Posterior cingulate gyrus (tissue), 11 donors: ENCODE data around the gene DNMBP.
A peak's percentile ranks its signal among the peaks of the same experiment; 100 is the strongest.
"Not testable (repeated sequence)": the region's sequence is repeated elsewhere in the genome, so short reads cannot be mapped to it uniquely, and the experiment has no call there.

ENCODE experiments used
- DNase-seq, 10 donors: peaks; one replicate each; pipeline versions ENCODE4 v3.0.0 to v3.0.0-alpha.2; 2020 to 2021; ENCODE audit warnings: mixed read lengths in 3 of 10
- intact Hi-C: fragments of 100-400 bp; cut with DNase I; formaldehyde crosslinking; loops from one replicate; pipeline ENCODE4 v1.15.1; 2023

Gene DNMBP

GRCh38 chr10:100020886-100021253, 11.1 kb upstream of the DNMBP start:
- intact Hi-C loops = no loop called here
- DNase-seq = no peak

GRCh38 chr10:100020142-100020885, 10.6 kb upstream of the DNMBP start:
- DNase-seq = no peak
- intact Hi-C loops = no loop called here

GRCh38 chr10:100019787-100020141, 10.0 kb upstream of the DNMBP start:
- intact Hi-C loops = no loop called here
- DNase-seq = no peak

DNA sequence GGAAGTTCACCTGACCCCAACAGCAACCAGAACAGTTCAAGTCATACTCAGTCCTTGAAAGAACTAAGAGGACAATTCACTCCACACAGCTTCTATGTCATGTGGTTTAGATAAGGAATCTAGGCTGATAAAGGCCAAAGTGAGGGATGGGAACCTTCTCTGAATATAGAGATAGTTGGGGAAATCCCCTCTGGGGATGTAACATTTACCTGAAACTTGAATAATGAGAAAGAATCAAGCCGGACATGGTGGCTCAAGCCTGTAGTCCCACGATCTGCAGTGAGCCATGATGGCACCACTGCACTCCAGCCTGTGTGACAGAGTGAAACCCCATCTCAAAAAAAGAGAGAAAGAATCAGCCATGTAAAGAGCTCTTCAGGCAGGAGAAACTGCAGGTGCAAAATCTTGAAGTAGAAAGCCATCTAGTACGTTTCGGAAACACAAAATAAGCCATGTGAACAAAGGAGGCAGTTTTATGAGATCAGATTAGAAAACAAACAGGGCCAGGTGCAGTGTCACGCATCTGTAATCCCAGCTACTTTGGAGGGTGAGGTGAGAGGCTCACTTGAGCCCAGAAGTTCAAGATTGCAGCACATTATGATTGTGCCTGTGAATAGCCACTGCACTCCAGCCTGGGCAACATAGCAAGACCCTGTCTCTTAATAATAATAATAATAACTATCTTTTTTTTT, 4.5 kb upstream of the DNMBP start:
- DNase-seq = no peak
- intact Hi-C loops = no loop called here

DNA sequence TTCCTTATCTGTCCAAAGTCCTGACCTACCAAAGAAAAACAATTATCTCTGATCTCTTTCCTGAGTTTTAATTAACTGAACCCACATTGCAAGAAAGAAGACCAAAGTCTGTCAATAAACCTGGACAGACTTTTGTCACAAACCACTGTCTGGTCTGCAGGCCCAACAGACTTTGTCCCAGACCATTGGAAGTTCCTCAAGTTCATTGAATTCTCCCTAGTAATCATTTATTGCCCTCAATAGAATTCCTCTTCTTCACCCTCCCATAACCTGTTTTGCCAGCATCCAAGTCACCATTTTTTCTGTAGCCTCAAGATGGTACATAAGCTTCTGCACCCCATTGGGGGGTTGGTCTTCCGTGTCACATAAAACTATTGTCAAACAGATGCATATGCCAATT, 3.9 kb upstream of the DNMBP start:
- intact Hi-C loops = no loop called here
- no peak for DNase-seq

GRCh38 chr10:100011906-100012305, 2.2 kb upstream of the DNMBP start:
- intact Hi-C loops, DNase-seq: not testable (repeated sequence)

- intact Hi-C loops = no loop called here
- DNase-seq = peak; percentile 13 to 91 (median 54)
Observed at GRCh38 chr10:100009283-100009792, 409 bp downstream of the DNMBP start.

GRCh38 chr10:100008708-100009282, 952 bp downstream of the DNMBP start:
- intact Hi-C loops = no loop called here
- DNase-seq = no peak

DNA sequence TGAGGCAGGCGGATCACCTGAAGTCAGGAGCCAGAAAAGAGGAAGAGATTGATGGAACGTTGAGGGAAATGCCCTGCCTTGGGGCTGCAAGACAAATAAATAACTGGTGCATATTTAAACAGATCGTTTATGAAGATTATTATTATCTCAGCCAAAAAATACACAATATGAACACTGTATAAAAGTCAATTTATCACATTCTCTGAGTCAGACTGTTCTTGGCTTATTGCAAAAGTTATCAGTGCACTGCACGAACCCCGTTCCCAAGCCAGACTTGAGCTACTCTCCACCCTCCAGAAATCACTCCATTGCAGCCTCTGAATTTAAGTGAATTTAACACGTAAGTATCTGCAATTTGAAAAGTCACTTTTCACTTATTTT, 1.6 kb downstream of the DNMBP start:
- no peak for DNase-seq
- intact Hi-C loops = no loop called here

GRCh38 chr10:100007231-100008141, 2.3 kb downstream of the DNMBP start:
- intact Hi-C loops = no loop called here
- DNase-seq = no peak

GRCh38 chr10:100006243-100006886, 3.4 kb downstream of the DNMBP start:
- intact Hi-C loops = no loop called here
- no peak for DNase-seq

DNA sequence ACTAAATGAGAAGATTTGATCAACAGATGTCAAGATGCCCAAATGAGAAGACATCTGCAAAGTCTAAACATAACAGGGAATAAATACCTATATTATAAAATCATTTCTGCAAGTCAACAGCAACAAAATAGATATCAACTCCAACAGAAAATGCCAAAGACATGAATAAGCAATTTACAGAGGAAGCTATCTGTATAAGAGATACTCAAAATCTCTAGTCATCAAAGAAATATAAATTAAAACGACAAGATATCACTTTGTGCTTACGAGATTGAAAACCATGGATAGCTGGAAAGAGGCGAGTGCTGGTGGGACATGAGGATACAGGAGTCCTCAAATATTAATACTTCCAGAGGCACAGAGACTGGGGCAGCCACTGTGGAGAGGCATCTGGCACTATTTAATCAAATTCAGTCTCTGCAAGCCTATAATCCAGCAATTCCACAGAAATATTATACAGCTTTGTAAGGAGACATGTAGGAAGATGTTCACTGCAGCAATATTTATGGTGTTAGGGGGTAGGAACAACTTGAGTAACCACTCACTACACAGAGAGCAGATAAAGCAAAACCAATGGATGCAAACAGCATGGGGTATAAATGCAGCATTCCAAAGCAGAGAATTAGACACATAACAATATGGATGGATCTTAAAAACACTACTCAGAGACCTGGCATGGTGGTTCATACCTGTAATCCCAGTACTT, 4.8 kb downstream of the DNMBP start:
- no peak for DNase-seq
- intact Hi-C loops = no loop called here

DNA sequence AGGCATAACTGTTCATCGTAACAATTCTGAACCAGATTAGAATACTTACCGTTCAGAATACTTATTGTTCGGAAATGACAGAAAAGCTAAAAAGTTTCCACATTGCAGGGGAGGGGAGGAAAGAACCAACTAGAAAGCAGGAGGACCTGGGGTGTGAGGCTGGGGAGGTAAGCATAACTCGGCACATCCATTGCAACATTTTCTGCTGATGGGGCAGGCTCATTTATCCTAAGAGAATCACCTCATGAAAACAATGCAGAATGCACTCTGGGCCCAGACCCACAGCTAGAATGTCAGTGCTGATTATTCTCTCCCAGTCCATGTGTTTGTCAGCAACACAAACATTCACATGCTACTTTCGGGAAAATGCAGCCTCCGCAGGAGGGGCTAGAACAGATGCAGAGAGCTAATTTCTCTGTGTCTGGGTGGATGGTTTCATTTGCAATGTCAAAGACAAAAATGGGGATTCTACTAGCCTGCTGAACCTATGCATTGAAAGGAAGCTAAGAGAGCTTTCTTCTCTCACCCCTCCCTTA, 9.6 kb downstream of the DNMBP start:
- no peak for DNase-seq
- intact Hi-C loops = no loop called here

DNA sequence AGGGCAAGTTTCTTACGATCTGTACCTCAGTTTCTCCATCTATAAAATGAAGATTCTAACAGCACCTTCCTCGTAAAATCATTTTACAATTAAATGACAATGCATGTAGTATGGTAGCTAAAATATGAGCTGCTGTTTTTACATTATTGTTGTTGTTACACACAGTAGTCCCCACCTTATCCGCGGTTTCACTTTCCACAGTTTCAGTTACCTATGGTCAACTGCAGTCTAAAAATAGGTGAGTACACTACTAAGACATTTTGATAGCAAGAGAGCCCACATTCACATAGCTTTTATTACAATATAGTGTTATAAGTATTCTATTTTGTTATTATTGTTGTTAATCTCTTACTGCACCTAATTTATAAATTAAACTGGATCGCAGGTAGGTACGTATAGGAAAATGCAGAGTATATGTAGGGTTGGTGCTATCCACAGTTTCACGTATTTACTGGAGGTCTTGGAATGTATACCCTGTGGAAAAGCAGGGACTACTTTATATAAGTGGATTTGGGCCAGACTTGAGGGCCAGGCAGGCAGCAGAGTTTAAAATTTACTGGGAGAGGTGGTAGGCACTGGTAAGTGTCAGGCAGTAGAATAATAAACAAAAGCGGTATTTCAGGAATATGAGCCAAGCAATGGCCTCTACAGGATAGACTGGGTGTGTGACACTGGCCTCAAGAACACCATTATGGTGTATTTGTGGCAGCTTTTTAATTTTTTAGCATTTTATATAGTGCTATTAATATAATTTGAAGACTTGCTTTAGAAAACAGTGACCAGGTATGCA, 10.2 kb downstream of the DNMBP start:
- intact Hi-C loops = no loop called here
- DNase-seq = no peak

DNA sequence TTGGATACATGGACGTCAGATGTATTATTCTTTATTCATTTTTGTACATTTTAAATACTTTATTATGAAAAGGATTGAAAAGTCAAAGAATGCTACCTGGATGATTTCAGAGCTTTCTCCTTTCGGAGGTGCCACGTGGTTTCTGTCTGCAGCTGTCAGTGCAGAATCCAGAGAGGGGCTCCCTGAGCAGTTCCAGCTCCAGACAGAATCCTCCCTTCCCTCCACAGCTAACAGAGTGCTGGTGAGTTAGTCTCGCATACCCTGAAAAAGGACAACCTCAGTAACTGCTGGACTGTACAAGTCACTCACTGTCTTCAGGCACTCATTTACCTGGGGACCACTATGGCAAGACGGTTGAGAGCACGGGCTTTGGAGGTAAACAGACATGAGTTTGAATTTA, 10.9 kb downstream of the DNMBP start:
- intact Hi-C loops = no loop called here
- DNase-seq = no peak

DNA sequence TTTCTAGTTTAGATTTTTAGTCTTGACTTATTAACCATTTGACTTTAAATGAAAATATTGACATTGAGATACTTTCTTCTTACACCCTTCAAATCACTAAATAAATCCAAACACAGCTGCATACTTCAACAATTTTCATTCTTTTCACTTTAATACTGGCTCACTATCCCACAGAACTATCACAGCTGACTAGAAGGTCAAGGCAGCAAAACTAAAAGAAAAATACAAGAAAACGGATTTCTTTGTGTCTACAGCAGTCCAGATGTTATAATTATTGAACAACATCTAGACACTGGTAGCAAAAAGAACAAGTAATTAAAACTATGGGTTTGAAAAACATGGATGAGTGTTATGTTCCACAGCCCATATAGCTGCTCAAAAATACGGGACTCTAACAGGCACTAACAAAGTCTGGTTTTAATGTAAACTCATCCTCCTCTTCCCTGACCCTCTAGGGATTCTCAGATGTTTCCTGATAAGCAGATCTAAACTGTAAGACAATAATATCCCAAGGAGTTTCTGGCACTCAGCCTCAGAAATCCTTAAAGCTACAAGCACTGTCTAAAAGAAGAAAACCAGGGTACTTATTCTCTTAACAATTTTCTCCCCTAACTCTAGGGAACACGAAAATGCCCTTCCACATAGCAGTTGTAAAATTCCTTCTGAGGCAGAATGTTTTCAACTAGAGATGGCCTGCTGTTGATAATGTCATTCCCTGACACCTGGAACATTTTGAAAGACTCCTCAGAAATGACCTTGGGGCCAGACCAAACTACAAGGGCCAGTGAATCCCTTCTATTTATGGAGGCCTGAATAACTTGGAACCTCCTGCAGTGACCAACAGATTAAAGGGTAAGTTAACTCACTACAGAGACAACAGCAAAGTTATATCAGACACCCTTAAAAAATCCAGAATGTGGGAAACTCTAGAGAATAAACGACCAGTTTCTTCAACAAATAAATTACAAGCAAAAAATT, 12.8 kb downstream of the DNMBP start:
- intact Hi-C loops = no loop called here
- DNase-seq = no peak

- intact Hi-C loops = no loop called here
Observed at GRCh38 chr10:99995713-99996112, 14.0 kb downstream of the DNMBP start.

GRCh38 chr10:99995269-99995668, 14.5 kb downstream of the DNMBP start:
- intact Hi-C loops = no loop called here
- DNase-seq = no peak

More at GRCh38 chr10:99995713-99996112, 14.0 kb downstream of the DNMBP start:
- DNase-seq = no peak
